Measurements from ENCODE around the gene TRIM66.

Gene TRIM66

GRCh38 chr11:8717876-8718753, 35.6 kb upstream of the TRIM66 start:
- Histone ChIP-seq H3K14ac (ENCODE audit: low read length) (peak overlapping the region; percentile 90), H3K18ac (ENCODE audit: low read length) (peak overlapping the region; percentile 91), H2BK120ac (ENCODE audit: insufficient read depth, low read length, poor library complexity) (peak overlapping the region; percentile 98), H2BK12ac (ENCODE audit: low read length) (peak overlapping the region; percentile 93), H3K27ac (ENCODE audit: low read depth, low read length) (peak overlapping the region; percentile 99), H3K9me3 (ENCODE audit: insufficient read depth, low read depth, low read length) (no peaks in the 10 kb centered on the region), H2BK5ac (ENCODE audit: low read depth, low read length, poor library complexity) (peak overlapping the region; percentile 97), H3K27me3 (ENCODE audit: insufficient read depth, low read length) (no peaks in the 10 kb centered on the region), H3K4ac (ENCODE audit: low read depth, low read length) (peak overlapping the region; percentile 78), H2AK5ac (ENCODE audit: low read length) (peak overlapping the region; percentile 97), H3K36me3 (ENCODE audit: control insufficient read depth in 1 of 2, insufficient read depth in 2 of 2, low read length in 2 of 2) (peaks cover 21 to 27% of the 10 kb centered on the region in 2 experiments), H3K4me2 (ENCODE audit: low read length) (peak overlapping the region; percentile 36), H2AFZ (ENCODE audit: insufficient read depth, low read length, poor library complexity) (peak overlapping the region; percentile 33), H4K12ac (ENCODE audit: low read depth, low read length) (peak overlapping the region; percentile 54), H4K8ac (ENCODE audit: low read depth, low read length) (peak overlapping the region; percentile 87), H3K9ac (ENCODE audit: low read length) (peak overlapping the region; percentile 2), H4K91ac (ENCODE audit: low read depth, low read length) (peak overlapping the region; percentile 99), H3K4me1 (ENCODE audit: control insufficient read depth in 1 of 2, insufficient read depth in 2 of 2, low read length in 2 of 2) (peaks cover 66 to 71% of the 10 kb centered on the region in 2 experiments), H3K79me2 (ENCODE audit: control insufficient read depth, insufficient read depth, low read length, poor library complexity) (peaks cover 28% of the 10 kb centered on the region), H3K79me1 (ENCODE audit: low read length) (peaks cover 60% of the 10 kb centered on the region), H3K23ac (ENCODE audit: low read length) (no peak overlapping the region), H3K4me3 (ENCODE audit: low read depth, low read length) (no peak overlapping the region)
- no peak for DNase-seq
- no CpG with 5 or more reads among the region's 11 CpGs for WGBS (ENCODE audit: extremely low coverage, insufficient coverage, insufficient read length)

DNA sequence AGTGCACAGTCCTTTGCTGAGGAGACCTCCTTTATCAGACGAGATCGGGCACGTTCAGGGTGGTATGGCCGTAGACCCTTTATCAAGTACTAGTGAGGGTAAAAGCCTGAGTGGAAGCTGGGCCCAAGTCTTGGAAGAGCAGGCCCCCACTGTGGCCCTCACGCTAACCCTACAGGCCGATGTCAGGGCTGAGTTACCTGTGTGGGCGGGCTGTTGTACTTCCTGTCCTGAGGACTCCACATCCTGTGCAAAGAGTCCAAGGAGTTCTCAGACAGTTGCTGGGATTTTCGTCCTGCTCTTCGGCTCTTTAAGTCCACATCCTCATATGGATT, 35.0 kb upstream of the TRIM66 start:
- Histone ChIP-seq H4K91ac (ENCODE audit: low read depth, low read length) (peak overlapping the region; percentile 89), H3K9me3 (ENCODE audit: insufficient read depth, low read depth, low read length) (no peaks in the 10 kb centered on the region), H3K27me3 (ENCODE audit: insufficient read depth, low read length) (no peaks in the 10 kb centered on the region), H3K18ac (ENCODE audit: low read length) (peak overlapping the region; percentile 91), H4K12ac (ENCODE audit: low read depth, low read length) (peak overlapping the region; percentile 54), H3K14ac (ENCODE audit: low read length) (peak overlapping the region; percentile 77), H2BK5ac (ENCODE audit: low read depth, low read length, poor library complexity) (peak overlapping the region; percentile 94), H3K36me3 (ENCODE audit: control insufficient read depth in 1 of 2, insufficient read depth in 2 of 2, low read length in 2 of 2) (peaks cover 26 to 32% of the 10 kb centered on the region in 2 experiments), H3K4me2 (ENCODE audit: low read length) (peak overlapping the region; percentile 36), H3K79me1 (ENCODE audit: low read length) (peaks cover 55% of the 10 kb centered on the region), H3K79me2 (ENCODE audit: control insufficient read depth, insufficient read depth, low read length, poor library complexity) (peaks cover 27% of the 10 kb centered on the region), H3K9ac (ENCODE audit: low read length) (no peak overlapping the region), H2AFZ (ENCODE audit: insufficient read depth, low read length, poor library complexity) (peak overlapping the region; percentile 33), H2BK120ac (ENCODE audit: insufficient read depth, low read length, poor library complexity) (peak overlapping the region; percentile 88), H2AK5ac (ENCODE audit: low read length) (peak overlapping the region; percentile 96), H3K27ac (ENCODE audit: low read depth, low read length) (peak overlapping the region; percentile 90), H3K4ac (ENCODE audit: low read depth, low read length) (peak overlapping the region; percentile 22), H3K23ac (ENCODE audit: low read length) (no peak overlapping the region), H2BK12ac (ENCODE audit: low read length) (peak overlapping the region; percentile 81), H4K8ac (ENCODE audit: low read depth, low read length) (peak overlapping the region; percentile 83), H3K4me1 (ENCODE audit: control insufficient read depth in 1 of 2, insufficient read depth in 2 of 2, low read length in 2 of 2) (peaks cover 60 to 65% of the 10 kb centered on the region in 2 experiments), H3K4me3 (ENCODE audit: low read depth, low read length) (no peak overlapping the region)
- WGBS (ENCODE audit: extremely low coverage, insufficient coverage, insufficient read length): no CpG with 5 or more reads among the region's 9 CpGs
- no peak for DNase-seq

- H2BK120ac ChIP-seq (ENCODE audit: insufficient read depth, low read length, poor library complexity): peak overlapping the region; percentile 61
- no peaks in the 10 kb centered on the region for H3K27me3 ChIP-seq (ENCODE audit: insufficient read depth, low read length)
- no peak overlapping the region for H3K4me3 ChIP-seq (ENCODE audit: low read depth, low read length)
- H2AK5ac ChIP-seq (ENCODE audit: low read length): peak overlapping the region; percentile 59
- peak overlapping the region; percentile 34 for H3K4ac ChIP-seq (ENCODE audit: low read depth, low read length)
- peaks cover 42 to 46% of the 10 kb centered on the region in 2 experiments for H3K4me1 ChIP-seq (ENCODE audit: control insufficient read depth in 1 of 2, insufficient read depth in 2 of 2, low read length in 2 of 2)
- DNase-seq: no peak
- no peak overlapping the region for H2BK5ac ChIP-seq (ENCODE audit: low read depth, low read length, poor library complexity)
- H3K9me3 ChIP-seq (ENCODE audit: insufficient read depth, low read depth, low read length): no peaks in the 10 kb centered on the region
- H4K12ac ChIP-seq (ENCODE audit: low read depth, low read length): no peak overlapping the region
- peaks cover 41 to 45% of the 10 kb centered on the region in 2 experiments for H3K36me3 ChIP-seq (ENCODE audit: control insufficient read depth in 1 of 2, insufficient read depth in 2 of 2, low read length in 2 of 2)
- H3K14ac ChIP-seq (ENCODE audit: low read length): peak overlapping the region; percentile 47
- H4K91ac ChIP-seq (ENCODE audit: low read depth, low read length): peak overlapping the region; percentile 45
- no peak overlapping the region for H3K23ac ChIP-seq (ENCODE audit: low read length)
- H3K79me2 ChIP-seq (ENCODE audit: control insufficient read depth, insufficient read depth, low read length, poor library complexity): peaks cover 17% of the 10 kb centered on the region
- peak overlapping the region; percentile 14 for H4K8ac ChIP-seq (ENCODE audit: low read depth, low read length)
- peaks cover 36% of the 10 kb centered on the region for H3K79me1 ChIP-seq (ENCODE audit: low read length)
- H3K18ac ChIP-seq (ENCODE audit: low read length): no peak overlapping the region
- H2AFZ ChIP-seq (ENCODE audit: insufficient read depth, low read length, poor library complexity): no peak overlapping the region
- no peak overlapping the region for H3K9ac ChIP-seq (ENCODE audit: low read length)
- H3K27ac ChIP-seq (ENCODE audit: low read depth, low read length): no peak overlapping the region
- peak overlapping the region; percentile 29 for H2BK12ac ChIP-seq (ENCODE audit: low read length)
- H3K4me2 ChIP-seq (ENCODE audit: low read length): no peak overlapping the region
- WGBS (ENCODE audit: extremely low coverage, insufficient coverage, insufficient read length): no CpG with 5 or more reads among the region's 15 CpGs
Measured at GRCh38 chr11:8715501-8715900, 33.0 kb upstream of the TRIM66 start.

DNA sequence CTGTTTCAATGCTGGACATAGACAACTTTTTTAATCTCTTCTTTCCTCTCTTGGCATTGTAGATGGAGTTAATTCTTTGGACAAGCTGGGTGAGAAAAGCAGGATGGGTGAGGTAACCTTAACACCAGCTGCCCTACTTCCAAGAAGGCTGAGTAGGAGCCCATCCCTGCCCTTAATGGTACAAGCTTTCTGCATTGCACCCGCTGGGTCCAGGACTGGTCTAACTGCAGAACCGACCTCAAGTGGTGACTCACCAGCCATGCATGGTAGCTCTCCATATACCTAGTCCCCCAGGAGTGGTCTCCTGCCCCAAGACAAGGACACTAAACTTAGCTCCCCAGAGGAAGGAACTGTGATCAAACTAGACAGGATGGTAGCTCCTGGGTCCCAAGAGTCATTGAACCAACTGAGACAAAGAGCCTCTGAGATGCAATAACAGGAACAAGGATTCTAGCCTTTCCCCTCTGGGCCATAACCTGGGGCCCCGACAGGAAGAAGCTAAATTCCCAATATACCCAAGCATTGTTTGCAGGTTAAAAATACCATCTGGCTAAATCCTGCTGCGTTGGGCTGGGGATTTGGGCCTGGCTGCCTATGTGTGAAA, 32.3 kb upstream of the TRIM66 start:
- Histone ChIP-seq H3K4me1 (ENCODE audit: control insufficient read depth in 1 of 2, insufficient read depth in 2 of 2, low read length in 2 of 2) (peaks cover 35 to 39% of the 10 kb centered on the region in 2 experiments), H3K9me3 (ENCODE audit: insufficient read depth, low read depth, low read length) (no peaks in the 10 kb centered on the region), H3K27ac (ENCODE audit: low read depth, low read length) (no peak overlapping the region), H2BK12ac (ENCODE audit: low read length) (no peak overlapping the region), H4K12ac (ENCODE audit: low read depth, low read length) (no peak overlapping the region), H3K14ac (ENCODE audit: low read length) (no peak overlapping the region), H3K9ac (ENCODE audit: low read length) (no peak overlapping the region), H2AK5ac (ENCODE audit: low read length) (no peak overlapping the region), H2BK5ac (ENCODE audit: low read depth, low read length, poor library complexity) (no peak overlapping the region), H4K8ac (ENCODE audit: low read depth, low read length) (no peak overlapping the region), H2AFZ (ENCODE audit: insufficient read depth, low read length, poor library complexity) (no peak overlapping the region), H3K79me2 (ENCODE audit: control insufficient read depth, insufficient read depth, low read length, poor library complexity) (peaks cover 12% of the 10 kb centered on the region), H2BK120ac (ENCODE audit: insufficient read depth, low read length, poor library complexity) (no peak overlapping the region), H3K4ac (ENCODE audit: low read depth, low read length) (no peak overlapping the region), H3K79me1 (ENCODE audit: low read length) (peaks cover 28% of the 10 kb centered on the region), H3K27me3 (ENCODE audit: insufficient read depth, low read length) (no peaks in the 10 kb centered on the region), H3K23ac (ENCODE audit: low read length) (no peak overlapping the region), H3K4me3 (ENCODE audit: low read depth, low read length) (no peak overlapping the region), H3K18ac (ENCODE audit: low read length) (no peak overlapping the region), H3K4me2 (ENCODE audit: low read length) (no peak overlapping the region), H3K36me3 (ENCODE audit: control insufficient read depth in 1 of 2, insufficient read depth in 2 of 2, low read length in 2 of 2) (peaks cover 45 to 46% of the 10 kb centered on the region in 2 experiments), H4K91ac (ENCODE audit: low read depth, low read length) (no peak overlapping the region)
- WGBS (ENCODE audit: extremely low coverage, insufficient coverage, insufficient read length): no CpG with 5 or more reads among the region's 4 CpGs
- DNase-seq: no peak

Data from trophoblast cell (in vitro differentiated cells and primary cell).